Cortex of kidney (tissue), 1 donor: ENCODE data around the gene UNC93B1.

Experiments
- DNase-seq: peaks from one replicate; lab custom pipeline; 2025; lab: John Stamatoyannopoulos, UW

Gene UNC93B1

DNA sequence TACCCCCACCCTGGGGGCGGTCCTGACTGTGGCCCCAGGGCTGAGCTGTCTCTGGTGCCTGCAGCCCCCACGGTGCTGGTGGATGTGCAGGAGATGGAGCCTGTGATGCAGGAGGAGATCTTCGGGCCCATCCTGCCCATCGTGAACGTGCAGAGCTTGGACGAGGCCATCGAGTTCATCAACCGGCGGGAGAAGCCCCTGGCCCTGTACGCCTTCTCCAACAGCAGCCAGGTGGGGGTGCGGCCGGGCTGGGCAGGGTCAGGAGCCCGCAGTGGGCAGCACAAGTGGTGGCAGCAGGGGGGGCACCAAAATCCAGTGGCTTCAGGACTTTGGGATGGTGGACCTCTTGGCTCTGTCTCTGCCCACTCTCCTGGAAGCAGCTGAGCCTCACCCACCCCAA lies 18.6 kb upstream of the UNC93B1 start:
- no peak for DNase-seq

DNA sequence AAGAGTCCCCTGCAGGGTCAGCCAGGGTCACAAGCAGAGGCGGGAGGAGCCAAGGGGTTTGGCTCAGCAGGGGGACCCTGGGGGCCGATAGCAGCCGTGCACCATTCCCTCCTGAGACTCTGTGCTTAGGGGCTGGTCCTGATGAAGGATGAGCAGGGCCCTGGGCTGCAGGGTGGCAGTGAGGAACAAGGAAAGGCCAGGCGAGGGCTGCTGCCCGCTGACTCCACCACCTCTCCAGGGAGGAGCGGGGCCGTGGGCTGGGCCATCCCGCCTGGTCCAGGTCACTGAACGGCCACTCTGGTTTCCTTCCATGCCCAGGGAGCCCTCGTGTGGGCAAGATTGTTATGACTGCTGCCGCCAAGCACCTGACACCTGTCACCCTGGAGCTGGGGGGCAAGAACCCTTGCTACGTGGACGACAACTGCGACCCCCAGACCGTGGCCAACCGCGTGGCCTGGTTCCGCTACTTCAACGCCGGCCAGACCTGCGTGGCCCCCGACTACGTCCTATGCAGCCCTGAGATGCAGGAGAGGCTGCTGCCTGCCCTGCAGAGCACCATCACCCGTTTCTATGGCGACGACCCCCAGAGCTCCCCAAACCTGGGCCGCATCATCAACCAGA lies 17.4 kb upstream of the UNC93B1 start:
- DNase-seq, result no peak

DNA sequence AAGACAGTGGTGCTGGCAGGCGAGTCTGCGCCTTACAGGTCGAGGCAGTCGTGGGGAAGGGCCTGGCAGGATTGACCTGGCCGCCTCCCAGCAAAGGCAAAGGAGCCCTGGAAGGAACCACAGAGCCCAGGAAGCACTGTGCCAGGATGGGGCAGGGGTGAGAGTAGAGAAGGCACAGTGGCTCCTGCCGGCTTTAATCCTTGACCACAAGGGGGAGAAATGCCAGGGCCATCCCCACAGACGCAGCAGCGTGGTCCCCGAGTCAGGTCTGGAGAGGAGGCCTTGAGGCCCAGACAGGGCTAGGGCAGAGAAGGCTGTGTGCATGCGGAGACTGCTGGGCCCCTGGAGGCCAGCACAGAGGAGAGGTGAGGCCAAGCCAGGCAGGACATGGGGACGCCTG lies 16.7 kb upstream of the UNC93B1 start:
- no peak for DNase-seq

DNA sequence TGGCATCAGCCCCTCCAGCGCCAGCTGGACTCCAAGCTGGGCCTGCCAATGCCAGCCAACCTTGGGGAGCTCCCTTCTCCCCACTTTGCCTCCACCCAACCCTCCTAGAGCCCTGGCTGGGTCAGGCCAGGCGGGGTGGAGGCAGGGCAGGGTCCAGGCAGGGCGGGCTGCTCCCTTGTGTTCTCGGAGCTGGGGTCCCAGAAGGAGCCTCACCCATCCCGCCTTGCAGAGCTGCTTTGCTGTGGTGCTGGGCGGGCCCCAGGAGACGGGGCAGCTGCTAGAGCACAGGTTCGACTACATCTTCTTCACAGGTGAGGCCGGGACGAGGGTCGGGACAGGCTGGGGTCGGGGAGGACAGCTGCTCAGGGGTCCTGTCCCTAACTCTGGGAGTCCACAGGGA lies 15.6 kb upstream of the UNC93B1 start:
- DNase-seq, result no peak

DNA sequence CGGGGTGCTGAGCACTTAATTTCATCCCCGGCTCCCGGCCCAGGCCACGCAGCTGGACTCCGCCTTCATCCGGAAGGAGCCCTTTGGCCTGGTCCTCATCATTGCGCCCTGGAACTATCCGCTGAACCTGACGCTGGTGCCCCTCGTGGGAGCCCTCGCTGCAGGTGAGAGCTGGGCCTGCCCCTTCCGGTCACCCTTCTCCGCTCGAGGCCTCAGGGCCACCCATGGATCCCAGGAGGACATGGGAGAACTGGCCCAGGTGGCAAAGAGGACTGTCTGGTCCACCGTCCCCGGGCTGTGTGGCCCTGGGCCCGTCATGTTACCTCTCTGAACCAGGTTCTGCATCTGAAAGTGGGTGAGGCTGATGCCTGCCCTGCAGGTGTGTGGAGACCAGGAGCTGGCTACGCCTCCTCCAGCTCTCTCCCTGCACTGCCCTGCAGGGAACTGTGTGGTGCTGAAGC lies 14.9 kb upstream of the UNC93B1 start:
- no peak for DNase-seq

DNA sequence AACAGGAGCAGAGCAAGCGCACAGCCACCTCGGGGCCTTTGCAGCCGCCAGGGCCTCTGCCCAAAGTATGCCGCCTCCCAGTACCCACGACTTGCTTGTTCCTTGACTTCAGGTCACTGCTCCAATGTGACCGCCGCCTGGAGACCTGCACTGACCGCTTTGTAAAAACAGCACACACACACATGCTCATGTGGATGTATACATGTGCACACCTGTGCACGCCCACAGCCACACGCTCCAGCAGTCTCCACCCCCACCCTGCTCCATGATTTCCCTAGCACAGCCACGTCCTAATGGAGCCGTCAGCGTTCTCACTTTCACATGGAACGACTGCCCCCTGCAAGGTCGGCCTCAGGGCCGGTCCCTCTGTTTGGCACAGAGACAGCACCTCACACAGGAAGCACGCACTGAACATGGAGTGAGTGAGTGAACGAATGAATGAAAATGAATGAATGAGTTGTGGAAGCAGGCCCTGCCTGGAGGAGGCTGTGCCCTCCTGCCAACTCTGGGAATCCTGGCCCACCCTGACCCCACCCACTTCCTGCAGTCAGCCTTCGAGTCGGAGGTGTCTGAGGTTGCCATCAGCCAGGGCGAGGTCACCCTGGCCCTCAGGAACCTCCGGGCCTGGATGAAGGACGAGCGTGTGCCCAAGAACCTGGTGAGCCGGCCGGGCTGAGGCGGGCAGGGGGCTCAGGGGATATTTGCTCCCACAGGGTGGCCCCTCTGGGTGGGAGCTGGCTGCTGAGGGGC lies 14.3 kb upstream of the UNC93B1 start:
- no peak for DNase-seq

DNA sequence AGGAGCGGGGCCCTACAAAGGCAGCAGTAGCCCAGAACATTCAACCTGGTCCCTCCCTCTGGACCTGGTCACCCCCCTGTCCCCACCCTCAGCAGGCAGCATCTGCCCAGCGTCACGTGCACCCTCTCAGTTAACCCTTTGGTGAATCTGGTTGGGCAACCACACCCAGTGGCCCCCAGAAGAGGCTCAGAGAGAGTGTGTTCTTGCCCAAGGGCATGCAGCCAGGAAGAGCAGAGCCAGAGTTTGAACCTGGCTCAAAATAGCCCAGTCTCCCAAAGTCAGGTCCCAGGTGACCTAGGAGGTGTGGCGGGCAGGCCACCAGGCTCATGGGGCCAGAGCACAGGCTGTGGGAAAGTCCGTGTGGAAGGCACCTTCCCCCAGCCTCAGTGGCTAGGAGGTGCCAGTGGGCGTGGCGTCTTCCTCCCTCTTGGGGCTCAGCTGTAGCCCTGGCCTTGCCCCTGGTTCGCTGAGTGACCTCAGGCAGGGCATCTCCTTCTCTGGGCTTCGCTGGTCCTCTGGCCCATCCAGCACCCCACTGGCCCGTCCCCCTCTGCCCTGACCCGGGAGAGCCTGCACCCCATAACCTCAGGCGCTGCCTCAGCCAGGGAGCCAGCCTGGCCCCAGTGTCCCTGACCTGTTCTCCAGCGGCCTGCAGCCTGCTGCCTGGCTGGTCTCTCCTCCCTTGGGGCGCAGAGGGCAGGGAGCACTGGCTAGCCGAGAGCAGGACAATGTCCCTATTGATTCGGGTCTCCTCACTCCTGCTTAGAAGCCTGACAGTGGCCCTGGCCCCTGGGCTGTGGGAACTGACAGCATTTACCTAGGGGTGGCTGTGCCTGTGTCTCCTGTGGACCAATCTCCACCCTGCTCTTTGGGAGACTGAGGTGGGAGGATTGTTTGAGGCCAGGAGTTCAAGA lies 13.3 kb upstream of the UNC93B1 start:
- DNase-seq, result no peak

DNA sequence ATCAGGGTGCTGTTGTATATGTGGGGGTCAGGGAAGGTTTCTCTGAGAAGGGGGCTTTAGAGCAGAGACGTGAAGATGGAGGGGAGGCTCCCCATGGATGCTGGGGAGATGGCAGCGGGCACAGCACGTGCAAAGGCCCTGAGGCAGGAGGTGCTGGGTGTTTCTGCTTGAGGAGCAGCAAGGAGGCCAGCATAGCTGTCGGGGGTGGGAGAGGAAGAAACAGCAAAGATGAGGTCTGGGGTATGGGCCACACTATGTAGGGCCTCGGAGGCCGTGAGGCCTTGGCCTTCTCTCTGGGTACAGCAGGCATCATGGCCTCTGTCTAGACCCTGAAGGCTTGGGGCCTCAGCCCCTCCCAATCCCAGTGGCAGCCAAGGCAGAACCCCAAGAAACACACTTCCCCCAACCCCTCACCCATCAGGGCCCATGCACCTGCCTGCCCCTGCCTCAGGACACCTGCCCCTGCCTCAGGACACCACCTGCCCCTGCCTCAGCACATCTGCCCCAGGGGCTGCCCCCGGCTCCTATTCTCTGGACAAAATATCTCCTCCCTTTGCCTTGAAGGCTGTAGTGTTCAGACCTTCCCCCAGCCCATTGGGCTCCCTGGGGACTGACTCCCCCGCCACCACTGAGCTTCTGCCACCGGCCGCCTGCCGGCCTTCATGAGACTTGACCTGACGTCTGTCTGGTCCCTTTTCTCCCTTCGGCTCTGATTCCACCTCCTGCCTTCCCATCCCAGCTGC lies 12.4 kb upstream of the UNC93B1 start:
- DNase-seq, result no peak

DNA sequence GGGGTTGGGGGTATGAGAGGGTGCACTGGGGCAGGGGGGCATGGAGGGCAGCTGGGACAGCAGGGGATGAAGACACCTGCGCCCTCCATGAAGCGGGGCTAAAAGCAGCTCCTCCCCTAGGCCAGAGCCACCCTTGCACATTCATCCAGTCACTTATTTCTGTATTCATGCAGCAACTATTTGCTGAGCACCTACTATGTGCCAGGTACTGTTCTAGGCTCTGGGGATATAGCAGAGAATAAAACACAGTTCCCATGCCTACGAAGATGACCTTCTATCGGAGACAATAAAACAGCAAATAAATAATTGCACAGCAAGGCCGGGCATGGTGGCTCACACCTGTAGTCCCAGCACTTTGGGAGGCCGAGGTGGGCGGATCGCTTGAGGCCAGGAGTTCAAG lies 11.6 kb upstream of the UNC93B1 start:
- no peak for DNase-seq

DNA sequence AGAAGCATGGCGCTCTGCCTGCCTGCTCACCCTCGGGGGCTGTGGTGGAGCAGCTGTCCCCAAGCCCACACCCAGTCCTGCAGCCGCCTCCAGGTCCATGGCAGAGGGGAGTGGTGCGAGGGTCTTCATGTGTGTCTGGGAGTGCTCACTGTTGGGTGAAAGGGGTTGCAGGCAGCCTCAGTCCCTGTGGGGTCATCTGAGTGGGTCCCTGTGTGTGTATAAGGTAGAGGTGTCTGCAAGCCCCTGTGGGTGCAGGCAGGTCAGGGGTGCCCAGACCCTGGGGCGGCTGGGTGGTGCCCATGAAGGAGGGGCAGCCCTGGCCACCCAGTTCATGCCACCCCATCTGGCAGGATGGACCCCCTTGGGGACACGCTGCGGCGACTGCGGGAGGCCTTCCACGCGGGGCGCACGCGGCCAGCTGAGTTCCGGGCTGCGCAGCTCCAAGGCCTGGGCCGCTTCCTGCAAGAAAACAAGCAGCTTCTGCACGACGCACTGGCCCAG lies 11.1 kb upstream of the UNC93B1 start:
- DNase-seq, result no peak

DNA sequence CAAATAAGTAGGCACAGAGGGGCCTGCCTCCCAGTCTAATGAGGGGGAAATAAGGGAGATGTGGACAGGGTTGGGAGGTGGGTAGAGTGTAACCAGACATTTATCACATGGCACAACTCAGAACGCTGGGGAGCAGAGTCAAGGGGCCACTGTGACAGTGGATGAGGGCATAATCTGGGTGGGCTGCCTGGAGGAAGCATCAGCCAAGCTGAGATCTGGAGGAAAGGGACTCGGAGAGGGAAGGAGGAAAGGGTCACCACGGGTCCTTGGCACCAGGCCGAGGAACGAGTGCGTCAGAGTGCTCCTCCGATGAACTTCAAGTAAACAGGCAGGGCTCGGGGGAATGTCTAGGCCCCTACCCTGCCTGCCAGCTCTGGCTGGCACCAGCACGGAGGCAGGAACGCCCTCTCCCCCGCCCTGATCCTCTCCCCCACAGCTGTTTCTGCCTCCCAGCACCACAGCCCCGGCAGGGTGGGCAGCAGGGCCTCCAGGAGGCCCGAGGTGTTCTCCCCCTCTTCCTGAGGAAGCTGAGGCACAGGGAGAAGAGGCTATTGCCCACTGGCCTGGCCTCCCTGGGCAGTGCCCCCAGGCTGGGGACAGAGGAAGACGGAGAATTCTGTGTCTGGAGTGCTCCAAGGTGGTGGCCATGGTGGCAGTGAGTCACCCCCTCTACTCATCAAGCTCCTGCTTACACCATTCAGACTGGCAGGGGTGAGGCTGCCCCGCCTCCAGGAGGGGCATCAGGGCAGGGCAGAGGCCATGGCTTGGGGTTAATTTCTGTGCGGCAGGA lies 10.5 kb upstream of the UNC93B1 start:
- DNase-seq, result no peak

DNA sequence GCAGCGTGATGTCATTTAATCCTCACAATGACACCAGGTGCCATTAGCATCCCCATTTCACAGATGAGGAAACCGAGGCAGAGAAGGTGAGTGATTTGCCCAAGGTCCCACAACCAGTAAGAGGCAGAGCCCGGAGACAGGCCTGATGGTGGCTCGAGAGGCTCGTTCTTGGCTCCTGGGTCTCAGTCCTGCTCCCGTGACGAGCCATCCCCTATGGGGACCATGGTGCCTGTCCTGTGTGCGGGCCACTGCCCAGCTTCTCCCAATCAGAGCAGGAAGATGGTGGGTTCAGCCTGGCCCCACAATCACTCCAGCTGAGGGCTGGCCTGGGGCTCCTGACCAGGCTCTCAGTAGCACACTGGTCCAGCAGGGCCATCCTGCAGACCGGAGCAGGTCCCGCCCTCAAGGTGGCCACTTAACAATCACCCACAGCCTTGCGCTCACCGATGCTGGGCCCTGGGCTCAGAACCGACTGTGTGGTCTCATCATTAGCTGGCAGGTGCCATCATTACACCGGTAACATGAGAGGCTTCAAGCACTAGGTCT lies 9.8 kb upstream of the UNC93B1 start:
- no peak for DNase-seq

DNA sequence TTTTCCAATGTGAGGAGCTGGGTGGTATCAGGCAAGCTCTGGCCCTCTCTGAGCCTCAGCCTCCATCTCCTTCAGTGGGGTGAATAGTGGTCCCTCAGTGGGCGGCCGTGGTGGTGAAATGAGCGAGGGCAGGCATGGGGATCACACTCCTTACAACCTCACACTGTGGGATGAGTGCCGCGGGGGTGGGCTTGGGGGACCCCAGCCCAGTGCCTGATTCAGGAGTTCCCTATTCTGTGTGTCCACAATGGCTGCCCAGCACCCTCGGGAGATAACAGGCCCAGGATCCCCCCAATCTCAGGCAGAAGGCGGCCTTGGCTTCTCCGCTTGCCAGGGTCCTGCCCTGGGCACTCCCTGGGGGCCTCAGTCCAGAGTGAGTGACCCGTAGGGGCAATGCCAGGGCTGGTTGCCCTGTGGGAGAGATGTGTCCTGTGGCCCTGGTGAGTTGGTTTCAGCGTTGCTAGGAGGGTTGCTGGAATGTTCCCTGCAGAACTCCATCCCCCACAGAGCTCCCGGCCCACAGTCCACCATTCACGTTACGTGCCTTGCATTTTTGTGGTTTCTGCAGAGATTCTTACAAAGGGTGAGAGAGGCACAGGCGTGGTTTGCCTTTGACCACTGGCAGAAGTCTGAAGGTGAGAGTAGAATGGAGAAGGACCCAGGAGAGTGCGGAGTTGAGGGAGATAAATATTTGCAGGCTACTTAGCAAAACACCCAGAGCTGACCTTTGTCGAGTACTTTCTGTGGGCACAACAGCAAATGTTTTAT lies 9.1 kb upstream of the UNC93B1 start:
- DNase-seq, result no peak

DNA sequence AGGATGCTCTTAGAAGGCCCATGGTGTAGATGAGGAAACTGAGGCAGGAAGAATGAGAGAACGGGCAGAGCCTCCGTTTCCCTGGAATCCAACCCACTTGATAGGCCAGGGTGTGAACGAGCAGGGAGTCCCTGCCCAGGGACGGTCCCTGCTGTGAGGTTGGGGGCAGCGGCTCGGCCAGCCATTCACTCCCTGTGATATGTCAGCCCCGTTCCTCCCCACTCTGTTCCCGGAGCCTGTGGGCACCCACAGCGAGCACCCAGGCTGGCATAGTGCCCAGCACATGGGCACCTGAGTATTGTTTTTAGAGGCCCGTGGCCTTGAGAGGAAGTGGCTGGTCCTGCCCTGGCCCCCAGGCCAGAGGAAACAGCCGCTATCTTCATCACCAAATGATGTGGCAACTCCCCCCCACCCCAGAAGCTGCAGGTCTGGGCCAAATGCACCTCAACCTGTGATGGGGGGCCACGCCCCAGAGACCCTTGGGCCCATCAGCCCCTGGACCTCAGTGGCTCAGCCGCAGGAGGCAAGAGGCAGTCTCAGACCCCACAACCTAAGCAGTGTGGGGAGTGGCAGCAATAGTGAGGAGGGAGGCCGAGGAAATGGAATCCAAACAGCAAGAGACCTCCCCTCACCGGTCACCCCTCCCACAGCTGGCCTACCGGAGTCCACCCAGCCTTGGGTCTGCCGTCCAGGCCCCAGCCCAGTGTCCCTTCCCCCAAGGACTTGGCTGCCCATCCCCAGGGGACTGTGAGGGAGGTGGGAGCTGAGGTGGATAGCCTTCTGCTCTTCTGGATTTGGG lies 8.3 kb upstream of the UNC93B1 start:
- no peak for DNase-seq

DNA sequence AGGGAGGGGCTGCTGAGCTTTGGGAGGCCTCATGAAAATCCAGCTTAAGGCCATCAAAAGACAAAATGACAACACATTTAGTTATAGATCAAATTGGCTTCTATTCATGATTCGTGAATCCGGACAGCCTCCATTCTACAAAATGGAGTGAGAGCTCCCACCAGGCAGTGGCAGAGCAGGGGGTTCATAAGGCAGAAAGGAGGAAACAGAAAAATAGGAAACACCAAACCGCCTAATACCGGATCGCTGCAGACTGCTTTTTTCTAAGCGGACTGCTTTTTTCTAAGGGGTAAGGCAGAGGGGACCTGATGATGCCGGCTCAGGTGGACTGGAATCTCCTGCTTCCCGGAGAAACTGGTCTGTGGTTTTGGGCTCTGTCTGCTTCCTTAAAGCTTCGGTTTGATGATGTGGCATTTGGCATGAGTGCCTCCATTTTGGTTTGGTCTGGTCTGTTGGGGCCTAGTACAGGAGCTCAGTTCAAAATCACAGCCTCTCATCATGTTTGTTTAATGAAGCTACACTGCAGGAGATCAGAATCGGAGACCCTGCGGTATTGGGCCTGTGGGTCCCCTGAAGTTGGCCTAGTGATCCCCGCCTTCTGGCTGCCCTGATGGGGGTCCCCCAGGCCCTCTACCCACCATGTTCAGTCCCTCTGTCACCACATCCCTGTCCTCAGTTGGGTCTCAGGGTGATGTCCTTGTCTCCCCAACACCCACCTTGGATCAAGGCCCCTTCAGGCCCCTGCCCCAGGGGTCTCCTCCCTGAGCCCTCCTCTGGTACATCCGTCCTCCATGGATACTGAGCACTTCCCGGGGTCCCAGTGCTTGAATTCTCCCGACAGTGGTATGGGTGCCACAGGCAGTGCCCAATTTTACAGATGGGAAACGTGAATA lies 7.4 kb upstream of the UNC93B1 start:
- DNase-seq, result no peak

DNA sequence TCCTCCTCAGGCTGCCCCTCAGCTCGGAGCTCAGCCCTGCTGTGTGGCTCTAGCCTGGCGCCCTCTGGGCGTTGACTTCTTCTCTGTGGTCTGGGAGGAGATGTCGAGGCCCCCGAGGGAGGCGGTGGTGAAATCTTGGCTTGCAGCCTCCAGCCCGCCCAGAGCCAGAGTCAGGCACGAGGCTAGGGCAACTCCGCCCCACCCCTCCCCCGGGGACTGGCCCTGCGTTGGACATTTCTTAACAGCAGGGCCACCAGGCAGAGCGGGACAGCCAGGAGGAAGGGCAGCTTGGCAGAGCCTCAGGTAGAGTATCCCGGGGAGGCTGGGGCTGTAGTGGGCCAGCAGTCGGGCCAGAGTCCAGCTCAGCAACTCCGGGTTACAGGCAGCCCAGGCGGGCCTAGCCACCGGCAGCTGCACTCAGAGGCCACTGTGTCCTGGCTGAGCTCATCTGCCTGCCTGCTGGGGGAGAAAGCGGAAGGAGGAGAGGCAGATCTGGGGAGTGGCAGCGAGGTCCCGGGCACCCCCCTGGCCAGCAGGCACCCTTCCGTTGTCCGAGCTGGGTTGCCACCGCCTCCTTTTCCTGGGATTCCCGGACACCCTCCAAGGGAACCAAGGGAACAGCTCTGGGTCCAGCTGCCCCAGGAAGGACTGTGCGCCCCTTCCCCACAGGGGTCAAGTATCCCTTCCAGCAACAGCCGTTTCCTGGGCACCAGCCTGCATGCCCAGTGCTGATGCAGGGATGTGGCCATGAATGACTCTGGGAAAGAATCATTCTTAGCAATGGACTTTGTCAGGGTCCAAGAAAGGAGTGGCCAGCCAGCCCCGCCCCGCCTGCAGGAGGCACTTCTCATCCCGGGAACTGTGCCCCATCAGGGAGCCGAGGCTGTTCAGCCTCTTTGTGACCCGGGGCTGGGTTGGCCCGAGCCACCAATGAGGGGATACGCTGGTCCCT lies 6.5 kb upstream of the UNC93B1 start, which contains the start of gene ALDH3B1:
ALDH3B1 (plus strand) TSS at position 238 of the 952 bp plus-strand sequence. CDS start 4,971 bp downstream, outside the sequence.
- no peak for DNase-seq
